Aortic smooth muscle cell (primary cell): Measurements from ENCODE around the gene GOLGA6C. TPM values are rescaled to one million over a fixed set of nuclear protein-coding genes. Genes with fewer than 3 reads are reported as not detected.

ENCODE experiments used
- total RNA-seq: library from RNA; depleted of rRNA; stranded (reverse); fragments of >200 nt; gene quantifications from 2 replicates; pipeline ENCODE4 v1.2.3, GENCODE V29; 2014

The GOLGA6C gene, protein sequence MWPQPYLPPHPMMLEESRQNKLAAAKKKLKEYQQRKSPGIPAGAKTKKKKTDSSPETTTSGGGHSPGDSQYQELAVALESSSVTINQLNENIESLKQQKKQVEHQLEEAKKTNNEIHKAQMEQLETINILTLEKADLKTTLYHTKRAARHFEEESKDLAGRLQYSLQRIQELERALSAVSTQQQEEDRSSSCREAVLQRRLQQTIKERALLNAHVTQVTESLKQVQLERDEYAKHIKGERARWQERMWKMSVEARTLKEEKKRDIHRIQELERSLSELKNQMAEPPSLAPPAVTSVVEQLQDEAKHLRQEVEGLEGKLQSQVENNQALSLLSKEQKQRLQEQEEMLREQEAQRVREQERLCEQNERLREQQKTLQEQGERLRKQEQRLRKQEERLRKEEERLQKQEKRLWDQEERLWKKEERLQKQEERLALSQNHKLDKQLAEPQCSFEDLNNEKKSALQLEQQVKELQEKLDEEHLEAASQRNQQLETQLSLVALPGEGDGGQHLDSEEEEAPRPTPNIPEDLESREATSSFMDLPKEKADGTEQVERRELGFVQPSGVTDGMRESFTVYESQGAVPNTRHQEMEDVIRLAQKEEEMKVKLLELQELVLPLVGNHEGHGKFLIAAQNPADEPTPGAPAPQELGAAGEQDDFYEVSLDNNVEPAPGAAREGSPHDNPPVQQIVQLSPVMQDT
- not detected in 2 replicates for total RNA-seq

GRCh38 chr15:75258034-75258433, at the start of gene GOLGA6C:
Gene GOLGA6C (plus strand): TSS chr15:75258334. CDS start chr15:75258599, 265 bp downstream.

DNA sequence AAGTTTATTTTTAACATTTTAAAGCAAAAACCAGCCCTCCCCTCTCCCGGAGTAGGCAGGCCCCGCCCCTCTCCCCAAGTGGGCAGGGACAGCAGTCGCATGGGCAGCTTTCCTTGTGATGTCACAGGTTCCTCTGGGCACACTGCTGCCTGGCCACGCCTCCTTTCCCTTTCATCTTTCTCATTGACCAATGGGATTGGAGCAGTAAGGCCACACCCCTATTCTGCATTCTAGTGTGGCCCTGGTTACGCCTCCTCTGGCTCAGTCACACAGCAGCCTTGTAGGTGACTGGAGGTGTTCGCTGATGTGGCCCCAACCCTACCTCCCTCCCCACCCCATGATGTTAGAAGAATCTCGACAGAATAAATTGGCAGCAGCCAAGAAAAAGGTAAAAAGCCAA, 24.4 kb downstream of the GOLGA6C start, which contains the start of gene GOLGA6D:
GOLGA6D (plus strand) TSS at position 264 of the 400 bp plus-strand sequence; CDS start at position 305, 41 bp downstream.

Other genes with a start within 250 kb of the GOLGA6C start
- 9.0 and 10.2 TPM in 2 replicates for gene PPCDC, start 234.7 kb upstream of the GOLGA6C start, total RNA-seq
- gene C15orf39, start 56.5 kb upstream of the GOLGA6C start, total RNA-seq: 2.4 and 4.0 TPM in 2 replicates
- not detected in 2 replicates for gene GOLGA6D, start 24.5 kb downstream of the GOLGA6C start, total RNA-seq
- gene COMMD4, start 77.7 kb downstream of the GOLGA6C start, total RNA-seq: 104 and 114 TPM in 2 replicates
- 5.0 and 5.3 TPM in 2 replicates for gene NEIL1, start 88.7 kb downstream of the GOLGA6C start, total RNA-seq
- 114 and 117 TPM in 2 replicates for gene MAN2C1, start 110.3 kb downstream of the GOLGA6C start, total RNA-seq
- 22.2 and 29.4 TPM in 2 replicates for gene SIN3A, start 193.4 kb downstream of the GOLGA6C start, total RNA-seq